ENCODE measurements around the gene KYNU.

DNA sequence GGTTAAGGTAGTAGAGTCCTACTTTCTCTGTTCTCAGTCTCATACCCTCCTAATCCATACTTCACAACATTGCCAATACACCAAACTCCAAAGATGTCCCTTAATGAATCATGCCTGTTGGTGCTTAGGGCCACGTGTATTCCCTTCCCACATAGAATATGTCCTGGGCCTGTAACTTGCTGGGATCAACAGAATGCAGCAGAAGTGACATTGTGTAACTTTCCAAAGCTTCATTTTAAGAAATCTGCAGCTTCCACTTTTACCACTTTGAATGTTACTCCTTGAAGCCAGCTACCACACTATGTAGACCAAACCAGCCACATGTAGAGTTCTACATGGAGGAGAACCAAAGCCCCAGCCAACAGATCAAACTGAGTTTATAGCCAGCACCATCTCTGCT, 193.2 kb downstream of the KYNU start:
- TF ChIP-seq SNAI2 (CRISPR knock-in tag; IDR thresholded peaks at IDR 0.05) (no peak), ZFP3 (CRISPR knock-in tag; IDR thresholded peaks at IDR 0.05) (no peak), OSR1 (CRISPR knock-in tag; IDR thresholded peaks at IDR 0.05) (no peak), BACH2 (CRISPR knock-in tag; IDR thresholded peaks at IDR 0.05; ENCODE audit: borderline replicate concordance) (no peak), TCF4 (CRISPR knock-in tag; IDR thresholded peaks at IDR 0.05; ENCODE audit: borderline replicate concordance) (no peak), PPARA (CRISPR knock-in tag; IDR thresholded peaks at IDR 0.05; ENCODE audit: borderline replicate concordance) (no peak), PATZ1 (CRISPR knock-in tag; IDR thresholded peaks at IDR 0.05; ENCODE audit: borderline replicate concordance) (no peak), ZNF70 (CRISPR knock-in tag; IDR thresholded peaks at IDR 0.05) (no peak)
